ENCODE results near the gene OPHN1. TPM values are rescaled to one million over a fixed set of nuclear protein-coding genes. Genes with fewer than 3 reads are reported as not detected.

The OPHN1 gene
- total RNA-seq, 4 donors from 2014 or later, result 4.6 to 27.7 (median 10.8) TPM

GRCh38 chrX:68254738-68255645 is 178.3 kb downstream of the OPHN1 start:
- Histone ChIP-seq H3K36me3 (no peaks in the 10 kb centered on the region), H3K4me1 (no peaks in the 10 kb centered on the region), H3K27ac (no peak overlapping the region), H3K4me3 (no peak overlapping the region), H3K27me3 (no peaks in the 10 kb centered on the region), H3K9me3 (no peaks in the 10 kb centered on the region)
- intact Hi-C loops (cut with DNase I; ENCODE audit: low total_unique reads), result no loop called here
- TF ChIP-seq POLR2A (IDR thresholded peaks at IDR 0.05) (no peak), CTCF (IDR thresholded peaks at IDR 0.05) (no peak)
- DNase-seq, result no peak

GRCh38 chrX:68252664-68253063 is 180.6 kb downstream of the OPHN1 start:
- DNase-seq, result no peak
- no peak for TF ChIP-seq POLR2A (IDR thresholded peaks at IDR 0.05)
- TF ChIP-seq CTCF (IDR thresholded peaks at IDR 0.05), result no peak
- Histone ChIP-seq H3K9me3 (no peaks in the 10 kb centered on the region), H3K27ac (no peak overlapping the region), H3K4me1 (no peaks in the 10 kb centered on the region), H3K4me3 (no peak overlapping the region), H3K27me3 (no peaks in the 10 kb centered on the region), H3K36me3 (no peaks in the 10 kb centered on the region)
- intact Hi-C loops (cut with DNase I; ENCODE audit: low total_unique reads), result no loop called here

- H3K27ac ChIP-seq, result peak overlapping the region in 1 of 2 donors; percentile 8
- intact Hi-C loops (cut with DNase I; ENCODE audit: low total_unique reads), result no loop called here
Measured at GRCh38 chrX:68249903-68250302, 183.4 kb downstream of the OPHN1 start.

GRCh38 chrX:68249401-68249831 is 183.9 kb downstream of the OPHN1 start:
- no peak overlapping the region for H3K4me3 ChIP-seq
- H3K4me1 ChIP-seq, result no peaks in the 10 kb centered on the region
- peak; percentile 19 to 20 for DNase-seq
- no peak for TF ChIP-seq POLR2A (IDR thresholded peaks at IDR 0.05)
- TF ChIP-seq CTCF (IDR thresholded peaks at IDR 0.05), result no peak
- intact Hi-C loops (cut with DNase I; ENCODE audit: low total_unique reads), result no loop called here
- H3K9me3 ChIP-seq, result no peaks in the 10 kb centered on the region
- H3K36me3 ChIP-seq, result no peaks in the 10 kb centered on the region
- H3K27me3 ChIP-seq, result no peaks in the 10 kb centered on the region
- peak overlapping the region in 1 of 2 donors; percentile 15 for H3K27ac ChIP-seq

More at GRCh38 chrX:68249903-68250302, 183.4 kb downstream of the OPHN1 start:
- no peak for DNase-seq
- Histone ChIP-seq H3K36me3 (no peaks in the 10 kb centered on the region), H3K4me3 (no peak overlapping the region), H3K9me3 (no peaks in the 10 kb centered on the region), H3K4me1 (no peaks in the 10 kb centered on the region), H3K27me3 (no peaks in the 10 kb centered on the region)
- TF ChIP-seq POLR2A (IDR thresholded peaks at IDR 0.05), result no peak
- no peak for TF ChIP-seq CTCF (IDR thresholded peaks at IDR 0.05)

- TF ChIP-seq POLR2A (IDR thresholded peaks at IDR 0.05) (no peak), CTCF (IDR thresholded peaks at IDR 0.05) (no peak)
- Histone ChIP-seq H3K4me3 (no peak overlapping the region), H3K27me3 (no peaks in the 10 kb centered on the region), H3K4me1 (no peaks in the 10 kb centered on the region), H3K27ac (no peak overlapping the region), H3K36me3 (no peaks in the 10 kb centered on the region), H3K9me3 (no peaks in the 10 kb centered on the region)
- DNase-seq, result no peak
- intact Hi-C loops (cut with DNase I; ENCODE audit: low total_unique reads), result no loop called here
Measured at GRCh38 chrX:68238568-68238967, 194.7 kb downstream of the OPHN1 start.
